Muscle layer of colon (tissue), 2 donors: ENCODE results near the gene STK35.

ENCODE experiments used
- H3K27ac ChIP-seq: one replicate; pipeline ENCODE4 v1.7.0; 2013; ENCODE audit warnings: low read depth, mild to moderate bottlenecking, low read length, moderate library complexity
- H3K27me3 ChIP-seq, 2 donors: one replicate each; pipeline ENCODE4 v1.7.0; 2013; ENCODE audit warnings: low read length in 2 of 2, mild to moderate bottlenecking in 2 of 2; ENCODE audit not compliant: insufficient read depth in 2 of 2, control insufficient read depth in 1 of 2
- H3K36me3 ChIP-seq: one replicate; pipeline ENCODE4 v1.7.0; 2013; ENCODE audit warnings: mild to moderate bottlenecking, low read length; ENCODE audit not compliant: insufficient read depth
- H3K4me1 ChIP-seq: one replicate; pipeline ENCODE4 v1.7.0; 2013; ENCODE audit warnings: mild to moderate bottlenecking, low read length; ENCODE audit not compliant: insufficient read depth
- H3K4me3 ChIP-seq, 2 donors: one replicate each; pipeline ENCODE4 v1.7.0; 2013; ENCODE audit warnings: low read length in 2 of 2, low read depth in 1 of 2, mild to moderate bottlenecking in 1 of 2, moderate library complexity in 1 of 2
- H3K9ac ChIP-seq: one replicate; pipeline ENCODE4 v1.7.0; 2013; ENCODE audit warnings: low read length
- H3K9me3 ChIP-seq: one replicate; pipeline ENCODE4 v1.7.0; 2013; ENCODE audit warnings: mild to moderate bottlenecking, low read length
- donor health status: abdominal sarcoma.
- donor health status: Adenocarcinoma of cecum.

STK35 gene

DNA sequence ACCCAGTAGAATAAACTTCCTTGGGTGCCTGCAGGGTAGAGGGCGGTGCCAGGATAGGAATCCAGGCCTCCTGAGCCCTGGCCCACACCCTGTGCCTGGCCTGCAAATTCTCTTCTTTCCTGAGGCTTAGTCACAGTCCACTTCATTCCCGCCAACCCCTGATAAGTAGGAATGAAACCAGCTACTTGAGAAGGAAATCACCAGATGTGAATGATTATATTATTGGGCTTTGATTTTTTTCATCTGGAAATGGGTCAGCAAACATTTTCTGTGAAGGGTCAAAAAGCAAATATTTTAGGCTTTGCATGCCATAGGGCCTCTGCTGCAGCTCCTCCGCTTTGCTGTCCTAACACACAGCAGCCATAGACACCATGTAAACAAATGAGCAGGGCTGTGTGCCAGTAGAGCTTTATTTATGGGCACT, 50.2 kb downstream of the STK35 start:
- Histone ChIP-seq H3K9ac (no peak overlapping the region), H3K27ac (no peak overlapping the region)

DNA sequence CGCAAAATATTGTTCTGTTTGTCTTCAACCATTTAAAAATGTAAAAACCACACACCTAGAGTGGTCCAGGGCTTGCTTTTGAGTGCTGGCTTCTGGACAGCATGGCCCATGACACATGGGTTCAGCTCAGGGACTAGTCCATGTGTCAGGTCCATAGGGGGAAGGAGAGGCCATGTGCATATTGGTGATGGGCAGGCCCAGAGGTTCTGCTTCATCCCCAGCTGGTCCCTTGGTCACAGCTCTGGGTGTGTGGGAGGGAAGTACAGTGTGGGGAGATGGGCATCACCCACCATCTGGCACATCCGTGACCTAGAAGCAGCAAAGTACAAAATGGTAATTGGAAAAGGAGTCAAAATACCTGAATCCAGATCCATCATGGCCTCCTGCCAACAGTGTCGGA, 50.7 kb downstream of the STK35 start:
- H3K27me3 ChIP-seq, result no peaks in the 10 kb centered on the region
- no peaks in the 10 kb centered on the region for H3K9me3 ChIP-seq
- peaks cover 19% of the 10 kb centered on the region for H3K4me1 ChIP-seq
- no peak overlapping the region for H3K27ac ChIP-seq
- no peak overlapping the region for H3K4me3 ChIP-seq
- no peak overlapping the region for H3K9ac ChIP-seq
- H3K36me3 ChIP-seq, result peaks cover 6% of the 10 kb centered on the region

More for the DNA sequence above, 50.2 kb downstream of the STK35 start:
- no peaks in the 10 kb centered on the region for H3K9me3 ChIP-seq
- H3K4me1 ChIP-seq, result peaks cover 19% of the 10 kb centered on the region
- peaks cover 9% of the 10 kb centered on the region for H3K36me3 ChIP-seq
- no peaks in the 10 kb centered on the region for H3K27me3 ChIP-seq
- H3K4me3 ChIP-seq, result no peak overlapping the region

DNA sequence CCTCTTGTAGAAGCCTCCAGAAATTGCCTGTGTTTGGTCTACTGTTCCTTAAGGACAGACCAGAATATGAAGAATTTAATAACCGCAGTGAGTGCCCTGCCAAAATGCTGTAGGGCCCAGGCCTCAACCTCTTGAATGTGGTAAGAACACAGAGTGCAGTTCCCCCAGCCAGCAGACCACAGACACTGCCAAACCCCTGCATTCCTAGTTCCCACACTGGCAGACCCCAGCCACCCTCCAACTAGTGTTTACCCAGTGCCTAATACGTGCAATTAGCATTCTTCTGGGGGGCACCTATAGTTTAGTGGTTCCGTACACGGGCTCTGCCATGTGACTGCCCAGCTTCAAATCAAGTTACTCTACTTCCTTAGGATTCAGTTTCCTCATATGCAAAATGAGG, 51.7 kb downstream of the STK35 start:
- Histone ChIP-seq H3K4me1 (peaks cover 19% of the 10 kb centered on the region), H3K9me3 (no peaks in the 10 kb centered on the region), H3K36me3 (no peaks in the 10 kb centered on the region), H3K27me3 (no peaks in the 10 kb centered on the region), H3K9ac (no peak overlapping the region), H3K4me3 (no peak overlapping the region), H3K27ac (no peak overlapping the region)

DNA sequence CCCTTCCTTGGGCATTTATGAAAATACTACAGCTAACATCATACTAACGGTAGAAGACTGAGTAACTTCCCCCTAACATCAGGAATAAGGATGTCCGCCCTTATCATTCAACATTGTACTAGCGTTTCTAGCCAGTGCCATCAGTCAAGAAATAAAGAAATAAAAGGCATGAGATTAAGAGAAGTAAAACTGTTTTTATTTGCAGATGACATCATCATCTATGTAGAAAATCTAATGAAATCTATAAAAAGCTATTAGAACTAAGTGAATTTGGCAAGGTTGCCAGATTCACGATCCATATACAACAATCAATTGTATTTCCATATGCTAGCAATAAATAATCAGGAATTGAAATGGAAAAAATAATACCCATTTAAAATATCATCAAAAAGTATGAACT, 54.6 kb downstream of the STK35 start:
- no peak overlapping the region for H3K4me3 ChIP-seq
- H3K4me1 ChIP-seq, result peaks cover 12% of the 10 kb centered on the region
- no peaks in the 10 kb centered on the region for H3K36me3 ChIP-seq
- H3K9ac ChIP-seq, result no peak overlapping the region
- H3K9me3 ChIP-seq, result no peaks in the 10 kb centered on the region
- H3K27me3 ChIP-seq, result no peaks in the 10 kb centered on the region
- no peak overlapping the region for H3K27ac ChIP-seq

DNA sequence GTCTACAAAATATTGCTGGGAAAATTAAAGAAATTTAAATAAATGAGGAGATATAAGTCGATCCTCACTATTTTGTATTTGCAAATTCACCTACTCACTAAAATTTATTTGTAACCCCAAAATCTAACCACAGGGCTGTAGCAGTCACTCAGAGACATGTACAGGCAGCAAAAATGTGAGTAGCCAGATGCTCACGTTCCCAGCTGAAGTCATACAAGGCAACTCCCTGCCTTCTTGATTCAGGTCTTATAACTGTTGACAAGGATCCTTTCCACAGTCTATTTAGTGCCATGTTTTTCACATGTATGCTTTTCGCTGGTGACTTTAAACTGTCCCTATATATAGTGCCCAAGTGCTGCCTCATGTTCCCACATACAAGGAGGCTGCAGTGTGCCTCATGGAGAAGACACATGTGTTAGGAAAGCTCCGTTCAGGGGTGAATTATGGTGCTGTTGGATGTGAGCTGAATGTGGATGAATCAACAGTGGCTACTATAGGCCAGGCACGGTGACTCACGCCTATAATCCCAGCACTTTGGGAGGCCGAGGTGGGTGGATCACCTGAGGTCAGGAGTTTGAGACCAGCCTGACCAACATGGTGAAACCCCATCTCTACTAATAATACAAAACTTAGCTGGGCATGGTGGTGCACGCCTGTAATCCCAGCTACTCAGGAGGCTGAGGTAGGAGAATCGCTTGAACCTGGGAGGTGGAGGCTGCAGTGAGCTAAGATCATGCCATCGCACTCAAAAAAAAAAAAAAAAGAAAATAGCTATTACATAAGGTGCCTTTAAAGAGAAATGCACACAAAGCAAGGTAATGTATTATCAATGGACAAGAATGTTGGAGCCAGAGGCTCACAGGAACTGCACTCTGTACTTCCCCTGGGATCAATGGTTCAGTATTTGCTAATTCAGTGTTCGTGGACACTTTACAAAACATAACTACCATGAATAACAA, 55.3 kb downstream of the STK35 start:
- H3K9ac ChIP-seq, result no peak overlapping the region
- no peaks in the 10 kb centered on the region for H3K36me3 ChIP-seq

GRCh38 chr20:2162125-2162822, 60.6 kb downstream of the STK35 start:
- H3K4me3 ChIP-seq, result no peak overlapping the region
- no peaks in the 10 kb centered on the region for H3K36me3 ChIP-seq
- no peak overlapping the region for H3K27ac ChIP-seq
- no peaks in the 10 kb centered on the region for H3K27me3 ChIP-seq
- no peaks in the 10 kb centered on the region for H3K9me3 ChIP-seq
- H3K4me1 ChIP-seq, result no peaks in the 10 kb centered on the region
- no peak overlapping the region for H3K9ac ChIP-seq

More for the DNA sequence above, 55.3 kb downstream of the STK35 start:
- Histone ChIP-seq H3K4me3 (no peak overlapping the region), H3K27me3 (no peaks in the 10 kb centered on the region), H3K9me3 (no peaks in the 10 kb centered on the region), H3K27ac (no peak overlapping the region), H3K4me1 (peaks cover 5% of the 10 kb centered on the region)

DNA sequence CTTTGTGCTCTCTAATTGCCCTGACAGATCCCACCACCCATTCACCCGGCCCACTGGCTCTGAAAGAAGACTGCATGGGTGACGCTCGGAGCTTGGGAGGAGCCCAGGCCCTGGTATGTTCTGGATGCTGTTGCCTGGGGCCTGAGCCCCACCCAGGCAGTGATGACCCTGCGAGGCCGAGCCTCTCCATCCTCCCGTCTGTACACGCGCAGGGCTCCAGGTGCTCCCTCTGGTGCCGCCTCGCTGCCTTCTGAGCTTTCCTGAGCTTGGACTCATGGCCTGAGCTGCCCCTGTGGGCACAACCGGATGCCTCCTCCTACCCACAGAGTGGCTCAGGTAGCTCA, 61.2 kb downstream of the STK35 start:
- no peaks in the 10 kb centered on the region for H3K27me3 ChIP-seq
- no peaks in the 10 kb centered on the region for H3K4me1 ChIP-seq
- H3K4me3 ChIP-seq, result no peak overlapping the region
- H3K36me3 ChIP-seq, result no peaks in the 10 kb centered on the region
- H3K9me3 ChIP-seq, result no peaks in the 10 kb centered on the region
- no peak overlapping the region for H3K27ac ChIP-seq
- no peak overlapping the region for H3K9ac ChIP-seq

DNA sequence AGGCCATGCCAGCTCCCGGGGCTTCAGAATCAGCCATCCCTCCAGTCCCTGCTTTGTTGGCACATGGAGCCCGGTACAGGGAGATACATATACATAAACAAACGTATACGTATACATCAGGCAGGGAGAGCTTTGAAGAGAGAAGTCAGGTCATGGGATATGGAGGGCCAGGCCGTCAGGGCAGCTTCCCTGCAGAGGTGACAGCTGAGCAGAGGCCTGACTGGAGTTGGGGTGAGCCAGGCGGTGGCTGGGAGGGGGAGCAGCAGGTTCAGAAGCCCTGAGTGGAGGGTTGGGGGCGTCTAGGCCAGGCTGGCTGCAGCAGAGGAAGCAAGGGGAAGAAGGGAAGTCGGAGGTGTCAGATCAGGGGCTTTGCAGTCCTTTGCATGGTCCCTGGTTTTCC, 61.7 kb downstream of the STK35 start:
- Histone ChIP-seq H3K27ac (no peak overlapping the region), H3K9me3 (no peaks in the 10 kb centered on the region), H3K36me3 (no peaks in the 10 kb centered on the region), H3K9ac (no peak overlapping the region), H3K4me3 (no peak overlapping the region), H3K4me1 (no peaks in the 10 kb centered on the region), H3K27me3 (no peaks in the 10 kb centered on the region)

DNA sequence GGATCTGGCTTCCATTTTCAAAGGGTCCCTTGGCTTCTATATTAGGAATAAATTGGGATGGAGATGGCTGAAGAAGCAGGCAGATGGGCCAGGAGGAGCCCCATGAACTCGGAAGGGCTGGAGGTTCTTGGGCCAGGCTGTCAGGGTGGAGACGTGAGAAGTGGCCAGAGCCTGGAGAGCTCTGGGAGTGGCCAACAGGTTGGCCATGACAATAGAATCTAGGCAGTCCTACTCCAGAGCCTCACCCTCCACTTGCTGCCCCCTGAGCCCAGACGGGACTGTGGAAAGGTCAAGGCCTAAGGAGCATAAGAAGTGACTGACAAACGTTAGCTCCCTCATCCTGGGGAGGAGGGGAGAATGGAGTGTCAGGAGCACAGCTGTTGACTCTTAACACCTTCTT, 62.1 kb downstream of the STK35 start:
- H3K9ac ChIP-seq, result no peak overlapping the region
- H3K4me3 ChIP-seq, result no peak overlapping the region
- H3K27ac ChIP-seq, result no peak overlapping the region
- no peaks in the 10 kb centered on the region for H3K36me3 ChIP-seq
- H3K9me3 ChIP-seq, result no peaks in the 10 kb centered on the region
- no peaks in the 10 kb centered on the region for H3K27me3 ChIP-seq
- no peaks in the 10 kb centered on the region for H3K4me1 ChIP-seq

DNA sequence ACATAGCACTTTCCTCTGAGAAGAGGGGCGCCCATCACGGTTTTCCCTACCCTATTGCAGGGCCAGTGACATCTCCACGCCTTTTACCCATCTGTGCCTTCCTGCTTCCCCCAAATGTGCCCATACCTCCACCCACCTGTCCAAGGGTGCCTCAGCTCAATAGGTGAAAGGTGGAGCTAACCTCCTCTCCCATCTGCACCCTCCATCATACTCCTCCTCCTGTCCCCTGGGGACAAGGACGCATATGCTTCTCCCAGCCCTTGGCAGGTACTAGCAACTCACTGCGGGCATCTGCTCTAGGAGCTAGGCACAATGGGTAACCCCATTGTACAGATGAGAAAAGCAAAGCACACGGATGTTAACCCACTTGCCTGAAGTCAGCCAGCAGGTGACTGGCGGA, 62.8 kb downstream of the STK35 start:
- no peaks in the 10 kb centered on the region for H3K27me3 ChIP-seq
- H3K9ac ChIP-seq, result no peak overlapping the region
- H3K9me3 ChIP-seq, result no peaks in the 10 kb centered on the region
- no peaks in the 10 kb centered on the region for H3K4me1 ChIP-seq
- H3K27ac ChIP-seq, result no peak overlapping the region
- H3K36me3 ChIP-seq, result no peaks in the 10 kb centered on the region
- H3K4me3 ChIP-seq, result no peak overlapping the region

- H3K9ac ChIP-seq, result no peak overlapping the region
- no peaks in the 10 kb centered on the region for H3K36me3 ChIP-seq
- no peaks in the 10 kb centered on the region for H3K4me1 ChIP-seq
- H3K27ac ChIP-seq, result no peak overlapping the region
- H3K4me3 ChIP-seq, result no peak overlapping the region
- no peaks in the 10 kb centered on the region for H3K9me3 ChIP-seq
- H3K27me3 ChIP-seq, result no peaks in the 10 kb centered on the region
Measured at GRCh38 chr20:2164966-2165365, 63.3 kb downstream of the STK35 start.
